Activated CD4-positive, alpha-beta T cell treated with anti-CD3 and anti-CD28 coated beads, Interleukin-2, amount 50 U/mL, for 4 hours (primary cell): ENCODE data around the gene SCFD2.
"Not testable (repeated sequence)": the region's sequence is repeated elsewhere in the genome, so short reads cannot be mapped to it uniquely, and the experiment has no call there.

Experiments
- DNase-seq, 2 experiments: peaks; one replicate each; pipeline ENCODE4 v3.0.0-alpha.2; 2020

The SCFD2 gene

DNA sequence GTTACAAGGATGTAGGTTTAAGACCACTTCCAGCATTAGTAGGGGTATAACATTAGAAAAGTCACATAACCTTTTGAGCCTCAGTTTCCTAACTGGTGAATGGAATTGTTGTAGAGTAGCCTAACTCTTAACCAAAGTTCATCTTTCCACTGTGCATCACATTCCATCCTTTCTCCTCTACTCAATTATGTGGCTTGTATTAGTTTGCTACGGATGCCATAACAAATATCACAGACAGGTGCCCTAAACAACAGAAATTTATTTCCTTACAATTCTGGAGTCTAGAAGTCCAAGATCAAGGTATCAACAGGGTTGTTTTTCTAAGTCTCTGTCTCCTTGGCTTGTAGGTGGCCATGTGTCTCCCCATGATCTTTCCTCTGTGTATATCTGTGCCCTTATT is 271.8 kb downstream of the SCFD2 start:
- no peak for DNase-seq

DNA sequence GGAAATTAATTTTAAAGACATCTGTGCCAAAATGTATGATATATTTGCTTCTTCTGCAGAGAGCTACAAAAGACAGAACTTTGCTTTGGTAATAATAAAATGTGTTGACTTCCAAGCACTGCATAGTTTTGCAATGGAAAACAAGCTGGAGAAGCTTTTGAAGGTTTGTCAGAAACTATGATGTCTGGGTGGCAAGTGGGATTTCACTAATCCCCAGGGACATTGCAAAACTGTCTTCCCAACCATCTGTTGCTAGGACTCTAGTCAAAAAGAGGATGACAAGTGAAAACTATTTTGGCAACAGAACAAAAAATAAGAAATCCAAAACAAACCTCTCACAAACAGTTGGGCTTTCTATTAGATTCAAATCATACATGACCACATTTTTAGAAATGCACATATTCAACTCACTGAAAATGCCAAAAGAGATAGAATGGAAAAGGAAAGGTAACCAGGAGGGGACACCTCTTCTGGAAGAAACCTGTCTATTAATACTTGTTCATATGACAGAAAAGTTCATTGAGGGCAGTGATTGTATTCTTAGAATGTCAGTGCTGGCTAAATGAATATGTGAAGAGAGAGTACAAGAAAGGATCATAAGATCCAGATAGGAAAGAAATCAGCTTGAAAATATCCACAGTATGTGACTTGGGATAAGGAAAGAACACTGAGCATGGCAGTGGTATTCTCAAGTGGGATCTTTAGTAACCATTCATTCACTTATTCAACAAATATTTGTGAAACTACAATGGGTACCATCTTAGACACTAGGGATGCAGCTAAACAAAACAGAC is 275.7 kb downstream of the SCFD2 start:
- no peak for DNase-seq

DNA sequence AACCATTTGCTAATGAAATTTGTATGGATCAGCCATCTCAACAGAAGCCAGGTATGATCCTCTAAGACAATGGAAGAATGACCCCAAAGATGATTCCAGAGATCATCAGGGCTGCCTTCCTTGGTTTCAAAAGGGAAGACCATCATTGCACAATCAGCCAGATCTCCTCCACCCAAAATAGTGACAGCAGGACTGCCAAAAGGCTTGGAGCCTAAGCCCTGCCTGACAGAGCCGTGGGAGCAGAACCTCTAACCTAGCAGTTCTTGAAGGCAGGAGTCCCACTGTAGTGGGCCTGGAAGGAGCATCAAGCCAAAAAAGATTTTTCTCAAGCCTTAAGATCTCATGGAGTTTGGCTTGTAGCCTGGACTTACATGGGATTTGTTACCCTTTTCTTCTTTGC is 277.7 kb downstream of the SCFD2 start:
- DNase-seq: no peak

DNA sequence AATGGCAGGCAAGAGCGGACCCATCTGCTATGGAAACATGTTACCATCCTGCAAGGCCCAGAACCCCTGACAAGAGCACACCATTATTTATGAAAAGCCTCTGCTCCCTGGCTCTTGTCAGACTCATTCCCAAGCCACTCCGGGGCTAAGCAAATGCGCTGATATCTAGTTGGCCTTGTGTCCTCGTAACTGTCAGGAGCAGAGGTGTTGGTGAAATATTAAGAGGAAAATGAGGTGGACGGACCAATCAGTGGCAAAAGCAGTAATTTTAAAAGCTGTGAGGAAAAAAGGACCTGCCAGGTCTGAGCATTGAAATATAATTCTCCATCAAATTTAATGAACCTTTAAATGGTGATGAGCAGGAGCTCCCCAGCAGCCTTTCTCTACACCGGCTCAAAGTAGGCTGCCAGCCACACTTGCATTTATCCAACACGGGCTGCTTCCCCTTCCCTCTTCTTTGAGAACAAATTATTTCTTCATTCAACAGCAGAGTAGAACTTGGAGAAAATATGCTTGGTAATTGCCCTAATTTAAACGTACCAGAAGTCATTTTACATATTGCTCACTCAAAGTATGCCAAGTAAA is 289.4 kb downstream of the SCFD2 start:
- DNase-seq: no peak

DNA sequence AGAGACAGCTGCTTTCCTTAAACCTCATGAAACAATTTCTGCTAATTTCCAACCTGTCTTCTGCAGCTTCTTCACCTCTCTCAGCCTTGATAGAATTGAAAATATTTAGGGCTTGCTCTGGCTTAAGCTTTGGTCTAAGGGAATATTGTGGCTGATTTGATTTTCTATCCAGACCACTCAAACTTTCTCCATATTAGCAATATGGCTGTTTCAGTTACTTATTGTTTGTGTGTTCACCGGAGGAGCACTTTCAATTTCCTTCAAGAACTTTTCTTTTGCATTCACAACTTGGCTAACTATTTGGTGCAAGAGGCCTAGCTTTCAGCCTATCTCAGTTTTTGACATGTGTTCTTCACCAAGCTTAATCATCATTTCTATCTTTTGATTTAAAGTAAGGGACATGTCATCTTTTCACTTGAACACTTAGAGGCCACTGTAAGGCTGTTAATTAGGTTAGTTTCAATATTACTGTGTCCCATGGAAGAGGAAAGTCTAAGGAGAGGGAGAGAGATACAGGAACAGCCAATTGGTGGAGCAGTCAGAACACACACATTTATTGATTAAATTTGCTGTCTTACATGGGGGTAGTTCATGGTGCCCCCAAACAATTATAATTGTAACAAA is 290.6 kb downstream of the SCFD2 start:
- no peak for DNase-seq

DNA sequence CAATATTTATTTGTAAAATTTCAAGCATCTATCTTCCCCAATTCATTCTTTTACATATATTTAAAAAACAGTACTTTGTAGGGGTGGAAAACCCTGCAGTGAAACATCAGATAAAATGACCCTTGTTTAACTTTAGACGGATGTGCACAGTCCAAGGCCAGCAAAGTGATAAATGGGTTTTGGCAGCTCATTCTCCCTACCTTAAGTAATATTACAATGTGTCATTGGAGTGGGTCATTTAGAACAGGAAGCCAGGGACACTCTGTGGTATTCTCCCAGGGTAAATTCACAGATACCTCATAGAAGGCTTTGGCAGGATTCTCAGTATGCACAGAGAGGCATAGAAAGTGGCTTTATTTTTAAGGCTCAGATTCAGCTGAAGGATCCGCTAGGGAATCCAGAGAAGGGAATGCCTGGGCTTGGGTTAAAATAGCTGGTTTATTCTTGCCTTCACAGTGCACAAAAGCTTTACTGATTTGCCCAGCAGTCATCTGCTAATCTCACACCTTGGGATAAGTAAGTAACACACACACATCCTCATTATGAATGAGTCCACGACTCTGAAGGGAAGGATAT is 297.0 kb downstream of the SCFD2 start:
- no peak for DNase-seq

DNA sequence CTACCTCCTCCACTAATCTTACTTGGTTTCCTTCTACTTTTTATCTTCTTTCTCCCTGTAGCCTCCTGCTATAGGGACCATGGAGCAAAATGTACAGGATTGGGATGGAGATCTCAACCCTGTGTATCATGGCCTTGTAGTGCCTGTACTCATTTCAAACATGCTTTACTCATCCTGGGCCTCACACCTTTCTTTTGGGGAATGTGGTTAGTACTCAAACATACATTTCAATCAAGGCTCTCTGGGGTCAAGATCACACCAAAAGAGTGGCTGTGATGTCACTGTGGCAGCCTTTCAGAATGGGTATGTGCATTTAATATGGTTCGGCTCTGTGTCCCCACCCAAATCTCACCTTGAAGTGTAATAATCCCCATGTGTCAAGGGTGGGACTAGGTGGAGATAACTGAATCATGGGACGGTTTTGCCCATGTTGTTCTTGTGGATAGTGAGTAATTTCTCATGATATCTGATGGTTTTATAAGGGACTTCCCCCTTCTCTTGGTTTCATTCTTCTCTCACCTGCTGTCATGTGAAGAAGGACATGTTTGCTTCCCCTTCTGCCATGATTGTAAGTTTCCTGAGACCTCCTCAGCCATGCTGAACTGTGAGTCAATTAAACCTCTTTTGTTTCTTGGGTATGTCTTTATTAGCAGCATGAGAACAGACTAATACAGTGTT is 298.6 kb downstream of the SCFD2 start:
- DNase-seq: no peak

DNA sequence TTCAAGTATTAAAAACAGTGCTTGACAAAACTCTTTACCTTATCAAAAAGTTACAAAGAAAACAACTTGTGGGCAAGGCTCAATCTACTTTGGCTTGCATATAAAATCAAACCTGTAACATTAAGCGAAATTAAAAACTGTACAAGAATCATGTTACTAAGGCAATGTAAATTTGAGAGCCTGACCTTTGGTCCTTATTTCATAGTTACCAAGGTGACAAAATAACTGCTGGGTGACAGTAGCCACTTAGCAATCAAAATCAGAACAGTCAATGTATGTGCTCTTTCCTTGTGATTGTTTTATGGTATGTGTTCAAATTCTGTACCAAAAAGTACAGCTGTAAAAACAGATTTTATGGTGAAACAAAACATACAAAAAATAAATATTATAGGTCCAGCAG is 299.7 kb downstream of the SCFD2 start:
- DNase-seq: no peak

DNA sequence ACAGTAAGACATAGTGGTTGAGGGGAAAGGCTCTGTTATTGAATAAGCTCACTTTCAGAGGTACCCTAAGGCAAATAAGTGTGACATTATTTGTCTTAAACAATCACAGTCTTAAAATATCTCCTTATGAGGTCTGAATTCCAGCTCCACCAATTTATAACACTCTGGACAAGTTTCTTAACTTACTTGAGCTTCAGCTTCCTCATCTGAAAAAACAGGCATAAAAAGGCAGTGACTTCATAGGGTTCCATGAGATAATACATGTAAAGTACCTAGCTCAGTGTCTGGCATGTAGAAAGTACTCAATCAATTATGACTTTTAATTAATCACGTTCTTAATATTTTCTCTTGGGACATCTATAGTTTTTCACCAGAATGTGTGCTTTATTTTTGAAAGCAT is 301.3 kb downstream of the SCFD2 start:
- DNase-seq: no peak

DNA sequence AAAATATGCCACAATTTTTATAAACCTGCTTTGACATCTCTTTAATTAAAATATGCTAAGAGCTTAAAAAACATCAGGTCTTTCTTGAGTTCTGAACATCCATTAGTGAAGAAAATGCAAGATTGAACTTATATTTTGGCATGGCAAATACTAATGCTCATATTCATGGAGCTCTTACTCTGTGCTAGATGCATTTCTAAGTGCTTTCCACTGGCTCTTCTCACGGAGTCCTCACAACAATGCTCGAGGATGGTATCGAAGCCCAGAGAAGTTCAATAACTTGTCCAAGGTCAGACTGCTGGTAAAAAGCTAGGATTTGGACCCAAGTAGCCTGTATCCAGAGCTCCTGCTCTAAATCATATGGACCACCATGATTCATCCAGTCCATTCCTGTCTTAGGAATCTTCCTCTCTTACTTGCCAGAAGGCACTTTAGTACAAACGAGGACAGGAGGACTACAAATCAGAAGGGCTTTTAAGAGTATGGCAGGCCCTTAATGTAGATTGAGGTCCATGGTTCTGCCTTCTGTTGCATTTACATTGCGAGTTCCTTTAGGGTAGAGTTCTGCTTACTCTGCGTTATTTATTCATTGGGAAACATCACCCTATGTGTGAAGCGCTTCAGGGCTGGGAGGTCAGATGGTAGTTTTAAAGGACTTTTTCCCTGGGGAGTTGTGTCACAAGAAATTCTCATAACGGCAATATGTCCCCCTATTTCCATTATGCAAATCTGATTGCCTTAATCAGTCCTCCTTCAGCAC is 304.6 kb downstream of the SCFD2 start:
- DNase-seq: no peak

DNA sequence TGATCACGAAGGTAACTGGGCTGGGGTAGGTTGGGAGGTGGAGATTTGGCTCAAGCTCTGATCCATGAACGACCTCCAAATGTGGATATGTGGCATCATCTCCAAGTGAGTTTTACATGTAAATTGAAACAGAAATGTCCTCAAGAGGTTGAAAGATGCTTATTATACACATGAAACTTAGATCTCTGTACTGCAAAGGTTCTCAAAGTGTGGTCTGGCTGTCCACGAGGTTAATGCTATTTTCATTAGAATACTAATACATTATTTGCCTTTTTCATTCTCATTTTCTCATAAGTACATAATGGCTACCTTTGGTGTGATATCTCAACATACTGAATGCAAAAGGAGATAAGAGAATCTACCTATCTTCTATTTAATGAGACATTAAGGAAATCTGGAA is 305.6 kb downstream of the SCFD2 start:
- DNase-seq: no peak

DNA sequence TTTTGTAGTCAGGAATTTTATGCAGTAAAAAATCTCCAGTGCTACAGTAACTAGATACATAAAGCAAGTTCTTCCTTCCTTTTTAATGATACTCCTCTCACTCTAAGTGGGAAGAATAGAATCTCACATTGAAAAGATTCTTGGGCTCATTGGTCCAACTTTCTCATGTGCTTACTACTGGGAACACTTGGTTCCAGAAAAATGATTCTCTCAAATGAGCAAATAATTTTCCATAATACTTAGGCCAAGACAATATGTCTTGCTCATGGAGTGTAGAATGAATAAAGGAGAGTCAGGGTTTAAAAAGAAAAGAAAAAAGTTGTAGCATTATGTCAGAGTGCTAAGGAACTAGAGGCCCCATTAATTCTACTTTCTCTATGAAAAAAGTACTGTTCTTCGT is 306.0 kb downstream of the SCFD2 start:
- DNase-seq: no peak

DNA sequence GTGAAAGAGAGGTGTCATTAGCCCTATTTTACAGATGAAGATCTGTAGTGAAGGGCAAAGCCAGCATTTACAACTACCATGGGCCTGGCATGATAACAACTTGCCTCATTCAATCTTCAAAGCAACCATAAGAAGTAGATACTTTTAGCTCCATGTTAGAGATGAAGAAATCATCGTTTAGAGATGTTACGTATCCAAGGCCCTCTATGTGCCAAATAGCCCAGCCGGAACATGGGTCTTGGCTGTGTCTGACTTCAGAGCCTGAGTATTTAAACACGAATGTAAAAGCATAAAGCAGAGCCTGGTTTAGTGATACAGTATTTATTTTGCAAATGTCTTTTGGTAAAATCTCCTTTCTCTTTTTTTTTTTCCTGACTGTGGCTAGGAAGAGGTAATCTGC is 306.6 kb downstream of the SCFD2 start:
- no peak for DNase-seq

DNA sequence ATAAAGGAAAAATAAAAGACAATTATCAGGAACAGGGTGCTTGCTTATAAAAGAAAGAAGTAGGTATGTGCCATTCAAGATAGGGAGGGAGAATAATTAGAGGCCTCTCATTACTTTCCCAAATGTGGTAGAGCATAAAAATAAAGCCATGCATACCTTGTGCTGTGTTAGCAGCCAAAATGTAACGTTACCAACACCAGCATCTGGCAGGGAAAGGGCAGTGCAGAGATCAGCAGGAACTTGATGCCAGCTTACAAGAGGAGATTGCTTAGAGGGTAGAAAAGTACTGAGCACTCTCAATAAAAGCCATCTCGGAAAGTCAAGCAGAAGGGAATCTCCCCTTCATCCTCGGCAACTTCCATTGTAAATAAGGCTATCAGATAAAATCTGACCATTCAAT is 308.2 kb downstream of the SCFD2 start:
- DNase-seq: no peak

DNA sequence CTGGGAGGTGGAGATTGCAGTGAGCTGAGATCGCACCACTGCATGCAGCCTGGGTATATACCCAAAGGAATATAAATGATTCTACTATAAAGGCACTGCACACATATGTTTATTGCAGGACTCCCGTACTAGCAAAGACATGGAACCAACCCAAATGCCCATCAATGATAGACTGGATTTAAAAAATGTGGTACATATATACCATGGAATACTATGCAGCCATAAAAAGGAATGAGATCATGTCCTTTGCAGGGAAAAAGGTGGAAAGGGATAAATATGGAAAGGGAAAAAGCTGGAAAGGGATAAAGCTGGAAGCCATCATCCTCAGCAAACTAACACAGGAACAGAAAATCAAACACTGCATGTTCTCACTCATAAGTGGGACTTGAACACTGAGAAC is 308.8 kb downstream of the SCFD2 start:
- not testable (repeated sequence) for DNase-seq

DNA sequence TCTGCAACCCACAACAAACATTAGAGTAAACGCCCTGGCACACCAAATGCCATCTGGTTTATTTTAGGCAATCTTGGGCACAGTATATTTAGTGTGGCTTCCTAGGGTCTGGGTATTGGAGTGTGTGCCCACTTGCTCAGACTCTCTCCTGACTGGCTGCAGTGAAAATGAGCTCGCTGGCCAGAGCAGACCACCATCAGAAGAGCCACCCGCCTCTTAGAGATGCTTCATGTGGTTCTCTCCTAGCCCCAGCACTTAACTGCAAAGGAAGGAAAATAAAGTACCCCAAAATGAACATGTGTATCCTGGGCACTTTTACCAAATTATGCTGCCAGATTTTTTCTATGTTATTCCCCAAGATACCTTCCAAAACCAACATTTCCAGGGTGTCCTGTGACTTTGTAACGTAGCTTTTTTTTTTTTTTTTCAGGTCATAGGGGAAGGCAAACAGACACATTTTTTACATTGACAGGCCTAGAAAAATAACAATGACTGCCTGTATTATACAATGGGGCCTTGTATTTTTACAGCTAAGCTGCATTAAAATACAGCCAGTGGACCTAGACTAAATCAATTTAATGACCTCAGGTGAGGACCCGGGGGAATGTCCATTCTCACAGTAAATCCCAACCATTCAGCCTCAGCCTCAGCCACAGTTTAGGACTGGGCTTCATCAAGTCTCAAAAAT is 310.0 kb downstream of the SCFD2 start:
- DNase-seq: no peak

DNA sequence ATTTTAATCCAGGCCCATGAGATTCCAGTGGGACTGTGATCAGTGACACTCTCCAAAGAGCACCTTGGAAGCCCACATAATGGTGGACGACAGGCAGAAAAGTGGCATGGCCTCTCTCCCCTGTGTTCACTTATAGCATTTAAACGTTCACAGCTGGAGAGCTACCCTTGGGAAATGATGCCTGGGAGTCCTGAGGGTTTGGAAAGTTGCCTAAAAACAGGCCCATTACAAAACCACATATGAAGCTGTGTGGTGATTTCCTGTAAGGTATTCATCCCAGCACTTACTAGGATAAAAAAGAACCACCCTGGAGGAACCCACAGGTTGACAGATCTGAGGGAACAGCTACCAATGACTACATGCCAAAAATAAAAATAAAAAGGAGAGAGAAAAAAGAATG is 310.6 kb downstream of the SCFD2 start:
- no peak for DNase-seq

DNA sequence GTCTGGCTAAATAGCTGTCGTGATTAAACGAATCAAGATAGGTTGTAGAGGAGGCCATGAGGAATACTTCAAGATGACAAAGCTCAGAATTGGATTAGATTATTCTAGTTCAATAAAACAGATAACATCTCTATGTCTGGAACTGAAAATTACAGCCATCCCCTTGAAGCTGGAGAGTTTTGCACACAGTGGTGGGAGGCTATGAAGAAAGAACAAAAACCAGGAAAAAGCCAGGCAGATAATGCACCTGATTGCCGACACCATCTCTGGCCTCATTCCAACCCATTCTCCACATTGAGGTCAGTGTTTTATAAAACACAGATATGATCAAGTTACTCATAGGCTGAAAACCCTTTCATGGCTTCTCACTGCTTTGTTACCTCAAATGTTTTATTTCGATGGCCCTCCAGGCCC is 315.5 kb downstream of the SCFD2 start:
- no peak for DNase-seq

DNA sequence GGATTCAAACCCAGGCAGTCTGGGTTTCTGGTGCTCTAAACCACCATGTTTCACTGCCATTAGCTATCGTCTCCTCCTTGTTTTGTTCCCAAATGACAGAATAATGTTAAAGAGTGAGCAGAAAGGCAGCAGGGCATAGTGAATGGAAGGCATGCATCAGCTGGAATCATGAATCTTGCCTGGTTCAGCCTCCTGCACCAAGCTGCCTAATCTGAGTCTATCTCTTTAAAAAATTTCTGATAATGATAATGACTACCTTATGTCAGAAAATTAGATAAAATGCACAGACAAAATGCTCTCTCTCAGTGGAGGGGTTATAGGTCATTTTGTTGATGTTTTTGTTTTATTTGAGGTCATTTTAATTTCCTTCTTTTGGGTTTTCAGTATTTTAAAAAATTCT is 316.3 kb downstream of the SCFD2 start:
- DNase-seq: no peak

DNA sequence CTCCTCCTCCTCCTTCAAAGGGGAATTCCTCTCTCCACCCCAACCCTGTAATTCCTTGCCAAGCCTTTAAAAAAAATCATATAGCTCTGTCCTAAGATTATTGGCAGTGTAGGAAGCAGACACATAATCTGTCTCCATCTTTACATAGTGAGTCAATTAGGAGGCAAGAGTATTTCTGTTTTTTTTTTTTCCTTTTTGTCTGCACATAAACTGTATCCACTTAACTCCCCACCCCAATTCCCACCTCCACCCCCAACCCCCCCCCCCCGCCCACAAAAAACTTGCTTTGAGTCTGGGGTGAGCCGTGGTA is 321.3 kb downstream of the SCFD2 start:
- DNase-seq: no peak

DNA sequence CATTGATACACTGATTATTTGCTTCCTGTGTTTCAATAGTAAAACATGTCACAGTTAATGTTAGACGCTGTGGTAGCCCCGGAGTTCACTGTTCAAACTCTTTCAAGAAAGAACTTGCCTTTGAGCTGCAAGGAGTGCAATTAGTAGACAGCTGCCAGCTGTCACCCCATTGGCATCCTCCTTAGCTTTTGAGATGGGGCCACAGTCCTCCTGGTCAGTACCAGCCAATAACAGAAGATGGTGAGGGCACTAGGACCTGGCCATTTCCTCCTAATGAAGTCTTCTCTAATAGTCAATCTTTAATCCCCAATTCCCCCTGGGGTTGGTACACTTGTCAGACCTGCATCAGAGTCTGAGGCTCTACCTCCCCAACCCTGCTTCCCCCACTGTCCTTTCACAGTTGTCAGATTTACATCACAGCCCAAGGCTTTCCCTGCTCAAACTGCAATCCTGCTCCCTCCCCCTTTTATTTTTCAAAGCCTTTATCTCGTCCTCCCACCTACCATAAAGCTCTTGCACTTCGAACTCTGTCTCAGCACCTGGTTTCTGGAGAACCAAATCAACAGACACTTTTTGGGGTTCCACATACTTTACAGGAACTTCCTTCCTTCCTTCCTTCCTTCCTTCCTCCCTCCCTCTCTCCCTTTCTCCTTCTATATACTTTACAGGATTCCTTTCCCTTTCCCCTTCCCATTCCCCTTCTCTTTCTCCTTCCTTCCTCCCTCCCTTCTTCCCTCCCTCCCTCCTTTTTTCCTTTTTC is 321.8 kb downstream of the SCFD2 start:
- no peak for DNase-seq

DNA sequence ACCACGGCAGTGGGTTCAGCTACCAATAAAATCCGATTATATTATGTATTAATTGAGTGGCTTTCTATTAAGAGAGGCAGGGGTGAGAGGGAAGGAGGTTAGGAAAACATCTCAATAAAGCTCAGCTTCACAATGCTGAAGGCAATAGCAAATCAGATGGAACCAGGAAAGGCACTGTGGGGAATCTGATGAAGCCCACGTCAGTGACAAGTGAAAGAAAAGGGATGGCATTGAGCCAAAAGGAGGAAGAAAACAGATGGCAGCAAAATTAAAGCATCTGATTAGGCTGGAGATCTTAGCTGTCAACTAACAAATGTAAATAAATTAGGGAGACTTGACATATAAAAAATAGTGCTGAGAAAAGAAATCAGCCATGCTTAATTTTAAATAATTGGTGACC is 322.8 kb downstream of the SCFD2 start:
- DNase-seq: no peak
